B cell (primary cell): ENCODE measurements around the gene ZFPL1. TPM values are rescaled to one million over a fixed set of nuclear protein-coding genes. Genes with fewer than 3 reads are reported as not detected.

Experiments used
- ATAC-seq: fragments of 200-7000 bp; cut with Tn5 transposase; one replicate; pipeline ENCODE4 v1.10.0; 2021; ENCODE audit warnings: low read depth, mild to moderate bottlenecking, moderate number of reproducible peaks, moderate library complexity
- CTCF ChIA-PET: fragments of 350-600 bp; sonication (Branson Sonifier 250); formaldehyde crosslinking; loops from one replicate; lab custom pipeline; 2021; ENCODE audit warnings: antibody characterized with exemption, inconsistent platforms; lab: Charles Lee
- POLR2A ChIA-PET: fragments of 350-600 bp; sonication (Branson Sonifier 250); formaldehyde crosslinking; loops from one replicate; lab custom pipeline; 2021; ENCODE audit warnings: antibody characterized with exemption; lab: Charles Lee
- DNase-seq: peaks from one replicate; pipeline ENCODE4 v3.0.0; 2013
- H2AFZ ChIP-seq: 2 replicates; pipeline ENCODE4 v1.6.1; 2012; ENCODE audit warnings: mild to moderate bottlenecking, low read depth, low read length; ENCODE audit not compliant: insufficient read depth, poor library complexity, severe bottlenecking
- H3K27ac ChIP-seq, 2 donors: 1 replicate in 1 of 2; 2 replicates in 1 of 2; pipeline ENCODE4 v1.5.1; 2012 to 2013; ENCODE audit warnings: low read length in 2 of 2, mild to moderate bottlenecking in 2 of 2, moderate library complexity in 1 of 2
- H3K27me3 ChIP-seq, 4 experiments: fragments of 200-600 bp in 1 of 4; sonication (generic) in 1 of 4; replicated peaks in 1 of 4; 1 replicate in 2 of 4; 2 replicates in 2 of 4; pipeline versions ENCODE4 v1.6.1 to v1.7.0; 2013 to 2016; ENCODE audit warnings: low read length in 3 of 4, mild to moderate bottlenecking in 2 of 4, mixed read lengths in 1 of 4, moderate library complexity in 1 of 4; ENCODE audit not compliant: insufficient read depth in 4 of 4, control insufficient read depth in 3 of 4; ENCODE audit errors: control extremely low read depth in 1 of 4
- H3K36me3 ChIP-seq, 2 experiments: replicated peaks in 1 of 2; 1 replicate in 1 of 2; 2 replicates in 1 of 2; pipeline versions ENCODE4 v1.6.1 to v1.7.1; 2013; ENCODE audit warnings: low read length in 1 of 2; ENCODE audit not compliant: insufficient read depth in 2 of 2, control insufficient read depth in 1 of 2; ENCODE audit errors: control extremely low read depth in 1 of 2, extremely low read depth in 1 of 2
- H3K4me1 ChIP-seq, 2 donors: fragments of 200-600 bp in 1 of 2; sonication (generic) in 1 of 2; 1 replicate in 1 of 2; 2 replicates in 1 of 2; pipeline versions ENCODE4 v1.5.1 to v1.6.1; 2013 to 2017; ENCODE audit warnings: low read length in 2 of 2; ENCODE audit not compliant: control insufficient read depth in 2 of 2, insufficient read depth in 2 of 2
- H3K4me2 ChIP-seq: replicated peaks from 2 replicates; pipeline ENCODE3; 2012; ENCODE audit warnings: mild to moderate bottlenecking, low read depth, low read length; ENCODE audit not compliant: poor library complexity, severe bottlenecking
- H3K4me3 ChIP-seq, 5 experiments: fragments of 200-600 bp in 1 of 5; sonication (generic) in 1 of 5; 1 replicate in 3 of 5; 2 replicates in 2 of 5; pipeline versions ENCODE4 v1.5.1 to v1.7.0; 2011 to 2016; ENCODE audit warnings: low read length in 4 of 5, mild to moderate bottlenecking in 4 of 5, low read depth in 2 of 5, control low read depth in 1 of 5, moderate library complexity in 1 of 5; ENCODE audit not compliant: insufficient read depth in 1 of 5; ENCODE audit errors: control extremely low read depth in 1 of 5, extremely low read depth in 1 of 5
- H3K79me2 ChIP-seq: fragments of 200-600 bp; sonication (generic); one replicate; pipeline ENCODE4 v1.6.0; 2016; ENCODE audit warnings: low read length; ENCODE audit not compliant: control insufficient read depth, insufficient read depth
- H3K9ac ChIP-seq: fragments of 200-600 bp; sonication (generic); 2 replicates; pipeline ENCODE4 v1.6.1; 2017; ENCODE audit warnings: mild to moderate bottlenecking, low read length, moderate library complexity
- H3K9me3 ChIP-seq, 3 donors: one replicate each; pipeline versions ENCODE4 v1.6.1 to v1.7.1; 2013; ENCODE audit warnings: low read length in 2 of 3; ENCODE audit not compliant: control insufficient read depth in 2 of 3, insufficient read depth in 1 of 3; ENCODE audit errors: control extremely low read depth in 1 of 3
- H4K20me1 ChIP-seq: 2 replicates; pipeline ENCODE4 v1.6.0; 2012; ENCODE audit warnings: mild to moderate bottlenecking, low read length; ENCODE audit not compliant: insufficient read depth, control insufficient read depth, poor library complexity, severe bottlenecking
- H3K27ac Mint-ChIP-seq: one replicate; pipeline ENCODE4 v1.8.0; 2021; ENCODE audit warnings: mixed read lengths
- H3K27me3 Mint-ChIP-seq: one replicate; pipeline ENCODE4 v1.8.0; 2021; ENCODE audit warnings: mixed read lengths
- H3K4me1 Mint-ChIP-seq: one replicate; pipeline ENCODE4 v1.8.0; 2021; ENCODE audit warnings: mixed read lengths
- H3K4me3 Mint-ChIP-seq: one replicate; pipeline ENCODE4 v1.8.0; 2021; ENCODE audit warnings: mixed read lengths
- H3K9me3 Mint-ChIP-seq: one replicate; pipeline ENCODE4 v1.8.0; 2022; ENCODE audit warnings: mixed read lengths; ENCODE audit not compliant: insufficient read depth
- CTCF ChIP-seq: fragments of 200-600 bp; IDR thresholded peaks from one replicate; pipeline ENCODE4 v1.8.0; 2022; ENCODE audit warnings: antibody characterized with exemption, mild to moderate bottlenecking
- EZH2 ChIP-seq: IDR thresholded peaks from 2 replicates; pipeline ENCODE4 v1.6.1; 2012; ENCODE audit warnings: borderline replicate concordance, low read depth, mild to moderate bottlenecking, moderate library complexity, low read length; ENCODE audit not compliant: insufficient read depth, poor library complexity, severe bottlenecking
- WGBS: methylation state at CpG from one replicate; pipeline ENCODE4 v1.1.5; 2013; ENCODE audit warnings: missing lambda C conversion rate; ENCODE audit not compliant: insufficient coverage; 5-methylcytosine and 5-hydroxymethylcytosine counted together
- intact Hi-C: fragments of 100-400 bp; cut with micrococcal nuclease; formaldehyde crosslinking; loops from one replicate; pipeline ENCODE4 v1.10.0; 2022
- polyA plus RNA-seq: library from polyadenylated mRNA; depleted of rRNA; stranded (reverse); fragments of >200 nt; gene quantifications from 2 replicates; pipeline ENCODE4 v1.2.3, GENCODE V29; 2012
- total RNA-seq, 2 donors: library from RNA; stranded (reverse); fragments of 120-200 nt in 1 of 2; gene quantifications; 1 replicate in 1 of 2; 2 replicates in 1 of 2; pipeline versions ENCODE4 v1.2.3 to v1.2.4, GENCODE V29; 2013 to 2022

The ZFPL1 gene
- total and polyA plus RNA-seq, 2 donors (not counting 1 experiment from before 2014, with no cell fraction given): 57.3 to 79.2 TPM

DNA sequence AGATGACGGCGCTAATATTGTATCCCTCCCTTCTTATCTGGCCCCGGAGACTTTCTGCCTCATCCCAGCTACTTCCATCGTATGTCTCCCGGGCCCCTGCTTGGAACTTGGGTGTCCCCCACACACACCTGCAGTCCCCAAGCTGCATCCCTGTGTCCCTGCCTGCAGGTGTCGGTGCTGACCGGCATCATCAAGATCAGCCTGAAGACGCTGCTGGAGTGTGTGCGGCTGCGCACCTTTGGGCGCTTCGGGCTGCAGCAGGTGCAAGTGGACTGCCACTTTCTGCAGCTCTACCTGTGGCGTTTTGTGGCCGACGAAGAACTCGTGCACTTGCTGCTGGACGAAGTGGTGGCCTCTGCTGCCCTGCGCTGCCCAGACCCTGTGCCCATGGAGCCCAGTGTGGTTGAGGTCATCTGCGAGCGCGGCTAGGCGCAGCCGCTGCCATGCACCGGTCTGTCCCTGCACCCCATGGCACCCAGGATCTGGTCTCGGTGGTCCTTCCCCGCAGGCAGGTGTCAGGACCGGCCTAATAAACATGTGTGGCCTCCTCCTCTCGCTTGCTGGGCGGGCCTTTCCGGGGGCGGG, 27.2 kb downstream of the ZFPL1 start:
- Mint-ChIP-seq H3K27ac (peak overlapping the region; percentile 84), H3K9me3 (no peaks in the 10 kb centered on the region), H3K4me1 (peaks cover 49% of the 10 kb centered on the region), H3K4me3 (peak overlapping the region; percentile 89), H3K27me3 (no peaks in the 10 kb centered on the region)
- Histone ChIP-seq H3K79me2 (peaks cover 50% of the 10 kb centered on the region), H3K4me2 (peak overlapping the region; percentile 99), H3K36me3 (peaks cover 0 to 33% of the 10 kb centered on the region in 2 experiments), H2AFZ (peak overlapping the region; percentile 64), H3K27ac (peak overlapping the region in 1 of 2 donors; percentile 16), H4K20me1 (peaks cover 43% of the 10 kb centered on the region), H3K27me3 (no peaks in the 10 kb centered on the region), H3K4me3 (peak overlapping the region in 2 of 5 experiments; percentile 58 to 75), H3K9ac (peak overlapping the region; percentile 80), H3K9me3 (no peaks in the 10 kb centered on the region), H3K4me1 (peaks cover 22 to 45% of the 10 kb centered on the region in 2 donors)
- CTCF ChIA-PET: interaction anchor here (0.5 to 7.7 kb wide), 33 partner anchors 9 to 422 kb away, joined by 3 to 118 read pairs (median 5); partner anchors contain the start of genes ARL2, CAPN1, CDCA5 and FAU
- intact Hi-C loops: loop anchor here (2.0 to 10.0 kb wide), 7 partner anchors 70 to 504 kb away; partner anchors contain the start of genes ATG2A, CDC42BPG, CDC42EP2 and MAP3K11
- POLR2A ChIA-PET: interaction anchor here (0.9 to 3.6 kb wide), 10 partner anchors 10 to 263 kb away, joined by 3 to 27 read pairs (median 8); partner anchors contain the start of genes ARL2, CAPN1, DPF2 and FAU
- no peak for ATAC-seq
- no peak for DNase-seq
- WGBS: 68% methylated on average over 31 of the region's 31 CpGs
- TF ChIP-seq EZH2 (no peak), CTCF (no peak)
